ENCODE data around the gene CACNG6.

GRCh38 chr19:53978975-53979801, 12.2 kb upstream of the CACNG6 start:
- TF ChIP-seq, protein P1, sequence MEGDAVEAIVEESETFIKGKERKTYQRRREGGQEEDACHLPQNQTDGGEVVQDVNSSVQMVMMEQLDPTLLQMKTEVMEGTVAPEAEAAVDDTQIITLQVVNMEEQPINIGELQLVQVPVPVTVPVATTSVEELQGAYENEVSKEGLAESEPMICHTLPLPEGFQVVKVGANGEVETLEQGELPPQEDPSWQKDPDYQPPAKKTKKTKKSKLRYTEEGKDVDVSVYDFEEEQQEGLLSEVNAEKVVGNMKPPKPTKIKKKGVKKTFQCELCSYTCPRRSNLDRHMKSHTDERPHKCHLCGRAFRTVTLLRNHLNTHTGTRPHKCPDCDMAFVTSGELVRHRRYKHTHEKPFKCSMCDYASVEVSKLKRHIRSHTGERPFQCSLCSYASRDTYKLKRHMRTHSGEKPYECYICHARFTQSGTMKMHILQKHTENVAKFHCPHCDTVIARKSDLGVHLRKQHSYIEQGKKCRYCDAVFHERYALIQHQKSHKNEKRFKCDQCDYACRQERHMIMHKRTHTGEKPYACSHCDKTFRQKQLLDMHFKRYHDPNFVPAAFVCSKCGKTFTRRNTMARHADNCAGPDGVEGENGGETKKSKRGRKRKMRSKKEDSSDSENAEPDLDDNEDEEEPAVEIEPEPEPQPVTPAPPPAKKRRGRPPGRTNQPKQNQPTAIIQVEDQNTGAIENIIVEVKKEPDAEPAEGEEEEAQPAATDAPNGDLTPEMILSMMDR (IDR thresholded peaks at IDR 0.05 in 2 of 3, conservative IDR thresholded peaks at IDR 0.05 in 1 of 3; ENCODE audit: control insufficient read depth in 2 of 3, extremely low read depth in 1 of 3, insufficient read depth in 1 of 3, low read depth in 3 of 3, low read length in 3 of 3) = no peak
- TF ChIP-seq BCLAF1 (IDR thresholded peaks at IDR 0.05) = no peak
- TF ChIP-seq FOXM1 (IDR thresholded peaks at IDR 0.05; ENCODE audit: low read depth, low read length) = no peak
- TF ChIP-seq HDAC6 (IDR thresholded peaks at IDR 0.05; ENCODE audit: unreplicated experiment) = no peak
- TF ChIP-seq MXI1 (IDR thresholded peaks at IDR 0.05; ENCODE audit: low read depth, low read length) = no peak
- no peak for TF ChIP-seq NKRF (conservative IDR thresholded peaks at IDR 0.05)
- no peak for TF ChIP-seq EZH2 (IDR thresholded peaks at IDR 0.05; ENCODE audit: borderline replicate concordance, control insufficient read depth, low read depth, low read length)
- TF ChIP-seq JUND (IDR thresholded peaks at IDR 0.05; ENCODE audit: low read depth, low read length) = no peak
- TF ChIP-seq EGR1 (IDR thresholded peaks at IDR 0.05; ENCODE audit: borderline replicate concordance in 1 of 2, low read depth in 2 of 2, low read length in 2 of 2) = no peak
- TF ChIP-seq, protein P2, sequence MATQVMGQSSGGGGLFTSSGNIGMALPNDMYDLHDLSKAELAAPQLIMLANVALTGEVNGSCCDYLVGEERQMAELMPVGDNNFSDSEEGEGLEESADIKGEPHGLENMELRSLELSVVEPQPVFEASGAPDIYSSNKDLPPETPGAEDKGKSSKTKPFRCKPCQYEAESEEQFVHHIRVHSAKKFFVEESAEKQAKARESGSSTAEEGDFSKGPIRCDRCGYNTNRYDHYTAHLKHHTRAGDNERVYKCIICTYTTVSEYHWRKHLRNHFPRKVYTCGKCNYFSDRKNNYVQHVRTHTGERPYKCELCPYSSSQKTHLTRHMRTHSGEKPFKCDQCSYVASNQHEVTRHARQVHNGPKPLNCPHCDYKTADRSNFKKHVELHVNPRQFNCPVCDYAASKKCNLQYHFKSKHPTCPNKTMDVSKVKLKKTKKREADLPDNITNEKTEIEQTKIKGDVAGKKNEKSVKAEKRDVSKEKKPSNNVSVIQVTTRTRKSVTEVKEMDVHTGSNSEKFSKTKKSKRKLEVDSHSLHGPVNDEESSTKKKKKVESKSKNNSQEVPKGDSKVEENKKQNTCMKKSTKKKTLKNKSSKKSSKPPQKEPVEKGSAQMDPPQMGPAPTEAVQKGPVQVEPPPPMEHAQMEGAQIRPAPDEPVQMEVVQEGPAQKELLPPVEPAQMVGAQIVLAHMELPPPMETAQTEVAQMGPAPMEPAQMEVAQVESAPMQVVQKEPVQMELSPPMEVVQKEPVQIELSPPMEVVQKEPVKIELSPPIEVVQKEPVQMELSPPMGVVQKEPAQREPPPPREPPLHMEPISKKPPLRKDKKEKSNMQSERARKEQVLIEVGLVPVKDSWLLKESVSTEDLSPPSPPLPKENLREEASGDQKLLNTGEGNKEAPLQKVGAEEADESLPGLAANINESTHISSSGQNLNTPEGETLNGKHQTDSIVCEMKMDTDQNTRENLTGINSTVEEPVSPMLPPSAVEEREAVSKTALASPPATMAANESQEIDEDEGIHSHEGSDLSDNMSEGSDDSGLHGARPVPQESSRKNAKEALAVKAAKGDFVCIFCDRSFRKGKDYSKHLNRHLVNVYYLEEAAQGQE (IDR thresholded peaks at IDR 0.05; ENCODE audit: low read depth, low read length) = no peak
